Left kidney (tissue), 2 donors: ENCODE measurements around the gene FILIP1L. TPM values are rescaled to one million over a fixed set of nuclear protein-coding genes. Genes with fewer than 3 reads are reported as not detected.

Experiments used
- DNase-seq: peaks from one replicate; pipeline ENCODE4 v3.0.0-alpha.2; 2013
- polyA plus RNA-seq: library from polyadenylated mRNA; unstranded; fragments of 120-200 nt; gene quantifications from one replicate; pipeline ENCODE4 v1.2.1, GENCODE V29; 2013; ENCODE audit not compliant: insufficient read length

Gene FILIP1L
- polyA plus RNA-seq, 1 donor, result 16.3 TPM

- DNase-seq, result no peak
These were observed 222.6 kb downstream of the FILIP1L start for GRCh38 chr3:99891610-99892285.

GRCh38 chr3:99885851-99886250 lies 228.4 kb downstream of the FILIP1L start:
- DNase-seq, result no peak

DNA sequence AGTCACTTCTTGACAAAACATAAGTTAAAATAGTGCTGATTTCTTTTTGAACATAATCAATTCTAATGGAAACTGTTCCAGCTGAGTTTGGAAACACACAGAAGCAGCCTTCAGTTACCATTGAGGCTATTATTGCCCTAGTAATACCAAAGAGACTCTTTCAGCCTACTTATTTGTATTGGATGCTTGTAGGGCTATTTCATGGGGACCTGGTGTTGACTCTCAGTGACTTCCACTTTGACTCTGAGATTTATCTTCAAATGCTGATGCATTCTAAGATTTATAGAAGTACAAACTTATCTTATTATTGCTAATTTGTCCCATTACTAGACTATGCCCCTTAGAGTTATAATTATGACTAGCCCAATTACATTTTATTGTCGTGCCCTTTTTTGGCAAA lies 229.2 kb downstream of the FILIP1L start:
- no peak for DNase-seq

GRCh38 chr3:99884484-99884883 lies 229.8 kb downstream of the FILIP1L start:
- DNase-seq, result no peak

- DNase-seq, result no peak
These were observed 230.6 kb downstream of the FILIP1L start for GRCh38 chr3:99883693-99884092.

DNA sequence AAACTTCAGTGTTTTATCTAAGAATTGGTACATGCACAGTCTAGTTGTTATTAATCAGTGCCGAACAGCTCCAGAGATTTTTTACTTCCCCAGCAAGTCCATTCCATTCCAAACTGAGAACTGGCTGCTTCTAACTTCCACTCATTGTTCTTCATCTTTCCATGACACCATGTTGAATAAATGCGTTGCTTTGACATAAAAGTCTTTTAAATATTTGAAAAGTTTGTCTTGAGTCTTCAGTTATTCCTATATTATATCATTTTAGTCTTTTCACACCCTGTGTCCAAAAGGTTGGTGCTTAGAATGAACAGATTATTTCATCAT lies 231.2 kb downstream of the FILIP1L start:
- no peak for DNase-seq

DNA sequence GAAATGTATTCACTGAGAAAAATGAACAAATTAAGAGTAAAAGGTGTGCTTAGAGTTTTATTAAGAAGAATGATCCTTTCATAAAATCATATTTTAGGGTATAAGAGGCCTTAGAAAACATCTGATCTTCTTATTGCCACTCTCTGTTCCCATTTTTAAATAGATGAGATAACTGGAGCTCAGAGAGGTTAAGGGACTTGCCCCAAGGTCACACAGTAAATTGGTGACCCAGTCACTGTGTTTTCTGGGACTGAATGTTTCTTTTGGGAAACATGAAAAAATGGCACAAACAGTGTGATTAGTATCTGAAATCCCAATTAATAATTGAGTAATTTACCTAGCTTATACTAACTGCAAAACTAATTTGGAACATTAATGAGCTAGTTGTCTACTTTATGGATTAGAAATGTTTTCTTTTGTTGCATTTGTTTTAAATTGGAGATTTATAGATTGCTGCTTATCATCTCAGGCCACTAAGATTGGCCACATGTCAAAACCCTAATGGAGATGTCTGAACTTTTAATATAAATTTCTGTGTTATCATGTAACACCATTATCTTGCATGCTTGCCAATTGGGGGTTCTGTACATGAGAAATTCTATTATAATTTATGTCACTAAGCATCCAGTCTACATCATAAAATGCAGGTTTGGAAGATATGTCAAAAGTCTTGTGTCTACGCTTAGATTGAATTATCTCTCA lies 231.7 kb downstream of the FILIP1L start:
- no peak for DNase-seq

- no peak for DNase-seq
These were observed 233.2 kb downstream of the FILIP1L start for GRCh38 chr3:99881121-99881524.

GRCh38 chr3:99879275-99879674 lies 235.0 kb downstream of the FILIP1L start:
- no peak for DNase-seq

DNA sequence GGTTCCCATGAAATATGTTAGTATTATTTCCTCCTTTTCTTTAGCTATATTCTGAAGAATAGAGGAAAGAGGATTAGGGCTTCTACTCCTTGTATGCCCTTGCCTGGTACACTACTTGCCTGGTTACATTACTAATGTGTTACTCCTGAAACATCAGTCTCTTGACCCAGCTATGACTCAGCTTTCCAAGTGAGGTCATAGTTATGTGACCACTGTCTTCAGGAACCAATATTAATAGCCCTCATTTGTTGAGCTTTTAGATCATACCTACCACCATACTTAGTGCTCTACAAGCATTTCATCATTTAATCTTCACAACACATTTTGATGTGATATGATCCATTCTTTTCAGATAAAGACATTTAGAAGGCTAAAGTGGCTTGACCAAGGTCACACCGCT lies 236.3 kb downstream of the FILIP1L start:
- DNase-seq, result no peak

GRCh38 chr3:99877031-99877579 lies 237.2 kb downstream of the FILIP1L start:
- no peak for DNase-seq

- DNase-seq, result peak; percentile 86
These were observed 238.1 kb downstream of the FILIP1L start for GRCh38 chr3:99875929-99876841.

DNA sequence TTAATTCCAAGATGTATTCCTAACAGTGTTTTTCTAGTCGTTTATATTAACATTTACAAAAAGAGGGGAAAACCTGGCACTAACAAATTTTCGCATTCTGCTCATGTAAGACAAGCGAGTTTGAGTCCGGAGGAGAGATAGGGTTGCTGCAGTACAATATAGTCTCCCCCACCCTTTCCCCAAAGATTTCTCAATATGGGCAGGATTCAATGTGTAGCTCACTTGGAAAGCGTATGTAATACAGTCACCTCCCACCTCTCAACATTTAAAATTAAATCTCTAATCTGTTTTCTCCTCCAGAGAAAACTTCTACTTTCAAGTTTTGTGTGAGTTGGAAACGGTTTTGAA lies 238.7 kb downstream of the FILIP1L start:
- no peak for DNase-seq

DNA sequence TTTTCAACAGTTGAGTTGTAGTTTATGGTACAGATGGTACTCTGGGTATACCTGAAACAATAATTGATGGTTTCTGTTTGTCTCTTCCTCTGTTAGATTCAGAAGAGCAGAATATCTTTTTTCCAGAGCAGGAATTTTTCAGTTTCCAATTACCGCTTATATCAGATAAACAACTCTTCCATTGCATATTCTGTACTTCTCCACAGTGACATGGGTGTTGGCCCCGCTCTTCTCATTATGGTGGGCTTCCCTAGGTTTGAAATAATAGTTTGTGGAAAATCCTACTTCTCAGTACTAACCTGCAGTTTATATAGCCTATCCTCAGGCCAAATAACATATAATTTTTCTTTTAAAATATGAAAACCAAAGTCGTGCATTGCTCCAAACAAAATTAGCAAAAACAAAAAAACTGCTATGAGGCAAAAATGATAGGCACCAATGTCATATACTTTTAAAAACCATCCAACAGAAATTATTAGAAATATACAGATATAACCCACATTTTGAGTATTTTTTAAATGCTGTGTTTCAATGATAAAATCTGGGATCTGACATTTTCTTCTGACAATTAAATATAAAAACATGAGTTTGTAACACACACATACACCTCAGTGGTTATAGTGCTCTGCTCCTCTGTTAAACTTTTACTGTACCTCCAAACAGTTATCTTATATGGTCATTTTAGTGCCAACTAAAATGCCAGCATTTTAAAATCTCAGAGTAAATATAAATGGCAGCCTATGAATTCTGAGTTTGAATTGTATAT lies 239.9 kb downstream of the FILIP1L start:
- DNase-seq, result no peak

GRCh38 chr3:99873269-99874102 lies 240.8 kb downstream of the FILIP1L start:
- no peak for DNase-seq

- DNase-seq, result no peak
These were observed 241.4 kb downstream of the FILIP1L start for GRCh38 chr3:99872923-99873254.

GRCh38 chr3:99871231-99872045 lies 242.9 kb downstream of the FILIP1L start:
- no peak for DNase-seq

GRCh38 chr3:99870712-99871111 lies 243.6 kb downstream of the FILIP1L start:
- DNase-seq, result no peak

- DNase-seq, result no peak
These were observed 244.7 kb downstream of the FILIP1L start for GRCh38 chr3:99869621-99870020.

DNA sequence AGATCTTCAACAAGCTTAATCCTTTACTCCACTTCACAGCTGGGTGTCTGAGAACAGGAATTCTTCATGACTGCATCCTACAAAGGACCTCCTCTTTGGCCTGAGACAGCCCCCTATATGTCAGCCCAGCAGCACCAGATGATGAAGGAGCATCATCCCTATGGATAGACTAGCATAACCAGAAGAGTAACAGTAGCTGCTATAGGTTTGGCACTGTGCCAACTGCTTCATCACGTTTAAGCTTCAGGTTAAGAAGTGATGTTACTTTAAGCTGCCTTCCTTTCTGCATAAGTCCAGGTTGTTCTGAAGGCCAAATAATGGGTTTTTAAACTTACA lies 246.0 kb downstream of the FILIP1L start:
- DNase-seq, result no peak
